ENCODE measurements around the gene CLK1.

CLK1 gene

DNA sequence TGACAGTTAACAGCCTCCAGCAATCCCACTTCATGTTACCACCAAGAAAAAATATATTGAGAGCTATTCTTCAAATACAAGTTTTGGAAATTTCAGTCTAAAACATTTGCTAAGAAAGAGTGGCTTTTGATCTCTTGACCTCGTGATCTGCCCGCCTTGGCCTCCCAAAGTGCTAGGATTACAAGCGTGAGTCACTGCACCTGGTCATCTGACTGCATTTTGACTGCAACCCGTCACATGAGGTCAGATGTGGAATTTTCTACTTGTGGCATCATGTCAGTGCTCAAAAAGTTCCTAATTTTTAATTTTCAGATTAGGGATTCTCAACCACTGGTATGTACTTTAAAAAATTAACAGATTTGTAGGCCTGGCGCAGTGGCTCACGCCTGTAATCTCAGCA, 9.1 kb upstream of the CLK1 start:
- Histone ChIP-seq H3K27me3 (ENCODE audit: control insufficient read depth, insufficient read depth, low read length) (no peaks in the 10 kb centered on the region), H3K4me3 (ENCODE audit: low read length) (no peak overlapping the region), H3K9me3 (ENCODE audit: control insufficient read depth, low read depth, low read length) (no peaks in the 10 kb centered on the region), H3K9ac (ENCODE audit: low read length) (no peak overlapping the region), H3K4me1 (ENCODE audit: control insufficient read depth, low read depth, low read length) (no peaks in the 10 kb centered on the region), H3K27ac (ENCODE audit: low read length) (no peak overlapping the region), H3K36me3 (ENCODE audit: control insufficient read depth, low read depth, low read length) (peaks cover 25% of the 10 kb centered on the region)

DNA sequence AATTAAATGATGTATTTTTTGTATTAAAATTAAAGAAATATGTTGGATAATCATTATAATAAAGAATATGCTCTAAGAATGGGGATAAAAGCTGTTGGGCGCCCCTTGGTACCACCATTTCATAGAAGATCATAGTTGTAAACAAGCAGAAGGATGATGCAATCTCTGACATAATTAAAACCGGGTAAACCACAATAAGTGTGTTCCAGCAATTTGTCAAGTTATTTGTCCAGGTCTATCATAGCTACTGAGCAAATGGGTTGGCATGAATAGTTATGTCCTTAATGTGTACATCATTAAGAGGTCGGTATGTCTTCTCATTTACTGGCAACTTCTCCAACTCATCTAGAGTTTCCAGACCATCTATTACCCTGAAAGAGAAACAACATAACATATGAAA, 6.7 kb upstream of the CLK1 start:
- Histone ChIP-seq H3K27ac (ENCODE audit: low read length) (no peak overlapping the region), H3K4me1 (ENCODE audit: control insufficient read depth, low read depth, low read length) (no peaks in the 10 kb centered on the region), H3K4me3 (ENCODE audit: low read length) (no peak overlapping the region), H3K9ac (ENCODE audit: low read length) (no peak overlapping the region), H3K36me3 (ENCODE audit: control insufficient read depth, low read depth, low read length) (peaks cover 19% of the 10 kb centered on the region), H3K27me3 (ENCODE audit: control insufficient read depth, insufficient read depth, low read length) (no peaks in the 10 kb centered on the region), H3K9me3 (ENCODE audit: control insufficient read depth, low read depth, low read length) (no peaks in the 10 kb centered on the region)

DNA sequence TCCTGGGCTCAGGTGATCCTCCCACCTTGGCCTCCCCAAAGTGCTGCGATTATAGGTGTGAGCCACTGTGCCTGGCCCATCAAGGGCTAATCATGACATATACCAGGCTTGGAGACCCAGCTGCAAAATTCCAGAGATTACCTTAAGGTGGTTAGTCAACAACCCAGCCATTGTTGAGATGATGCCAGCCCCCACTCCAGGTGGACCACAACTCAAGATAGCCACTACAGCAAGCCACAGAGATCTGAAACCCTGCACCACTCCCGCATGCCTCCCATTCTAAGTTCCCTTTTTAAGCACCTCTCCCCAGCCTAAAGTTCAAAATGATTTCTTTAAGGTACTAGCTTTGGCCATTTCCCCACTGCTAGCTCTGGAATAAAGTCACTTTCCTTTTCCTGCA, 4.6 kb upstream of the CLK1 start:
- H3K4me1 ChIP-seq (ENCODE audit: control insufficient read depth, low read depth, low read length), result no peaks in the 10 kb centered on the region
- H3K4me3 ChIP-seq (ENCODE audit: low read length), result no peak overlapping the region
- no peak overlapping the region for H3K27ac ChIP-seq (ENCODE audit: low read length)
- H3K36me3 ChIP-seq (ENCODE audit: control insufficient read depth, low read depth, low read length), result peaks cover 6% of the 10 kb centered on the region
- H3K27me3 ChIP-seq (ENCODE audit: control insufficient read depth, insufficient read depth, low read length), result no peaks in the 10 kb centered on the region
- H3K9me3 ChIP-seq (ENCODE audit: control insufficient read depth, low read depth, low read length), result no peaks in the 10 kb centered on the region
- H3K9ac ChIP-seq (ENCODE audit: low read length), result no peak overlapping the region

DNA sequence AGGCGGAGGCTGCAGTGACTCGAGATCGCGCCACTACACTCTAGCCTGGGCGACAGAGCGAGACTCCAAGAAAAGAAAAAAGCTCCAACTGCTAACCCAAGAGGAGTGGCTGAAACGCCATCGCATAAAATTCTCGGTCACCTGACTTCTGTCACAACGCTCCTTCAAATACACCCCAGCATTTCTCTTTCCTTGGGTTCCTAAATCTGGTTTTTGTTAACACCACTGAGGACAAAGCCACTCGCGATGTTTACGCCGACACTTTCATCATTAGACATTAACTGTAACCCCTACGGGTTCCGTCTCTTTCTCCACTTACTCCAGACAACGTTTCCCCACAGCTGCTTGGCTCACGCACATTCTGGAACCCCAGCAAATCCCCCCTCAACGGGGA, 679 bp downstream of the CLK1 start:
- Histone ChIP-seq H3K27me3 (ENCODE audit: control insufficient read depth, insufficient read depth, low read length) (no peaks in the 10 kb centered on the region), H3K36me3 (ENCODE audit: control insufficient read depth, low read depth, low read length) (peaks cover 28% of the 10 kb centered on the region)

DNA sequence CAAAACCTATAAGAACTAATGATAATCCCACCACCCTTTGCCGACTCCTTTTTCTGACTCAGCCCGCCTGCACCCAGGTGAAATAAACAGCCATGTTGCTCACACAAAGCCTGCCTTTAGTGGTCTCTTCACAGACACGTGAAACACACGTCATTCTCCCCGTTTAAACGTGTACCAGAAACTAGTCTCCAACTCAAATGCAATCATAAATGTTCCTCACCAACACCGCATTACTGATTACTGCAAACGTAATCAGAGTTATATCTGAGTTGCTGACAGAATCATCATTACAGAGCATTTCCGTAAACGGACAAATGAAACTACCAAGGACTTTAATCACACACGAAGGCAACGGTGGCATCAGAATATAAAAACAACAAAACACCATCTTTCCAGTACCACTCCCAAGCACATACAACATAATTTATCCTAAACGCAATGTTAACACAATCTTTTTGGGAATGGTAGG, 1.9 kb downstream of the CLK1 start:
- Histone ChIP-seq H3K27me3 (ENCODE audit: control insufficient read depth, insufficient read depth, low read length) (no peaks in the 10 kb centered on the region), H3K4me3 (ENCODE audit: low read length) (peak overlapping the region; percentile 97), H3K36me3 (ENCODE audit: control insufficient read depth, low read depth, low read length) (peaks cover 40% of the 10 kb centered on the region), H3K27ac (ENCODE audit: low read length) (peak overlapping the region; percentile 29), H3K9ac (ENCODE audit: low read length) (peak overlapping the region; percentile 97), H3K9me3 (ENCODE audit: control insufficient read depth, low read depth, low read length) (no peaks in the 10 kb centered on the region), H3K4me1 (ENCODE audit: control insufficient read depth, low read depth, low read length) (peaks cover 8% of the 10 kb centered on the region)

More for the DNA sequence above, 679 bp downstream of the CLK1 start:
- peak overlapping the region; percentile 97 for H3K4me3 ChIP-seq (ENCODE audit: low read length)
- peaks cover 8% of the 10 kb centered on the region for H3K4me1 ChIP-seq (ENCODE audit: control insufficient read depth, low read depth, low read length)
- no peaks in the 10 kb centered on the region for H3K9me3 ChIP-seq (ENCODE audit: control insufficient read depth, low read depth, low read length)
- H3K27ac ChIP-seq (ENCODE audit: low read length), result peak overlapping the region; percentile 65
- peak overlapping the region; percentile 97 for H3K9ac ChIP-seq (ENCODE audit: low read length)

DNA sequence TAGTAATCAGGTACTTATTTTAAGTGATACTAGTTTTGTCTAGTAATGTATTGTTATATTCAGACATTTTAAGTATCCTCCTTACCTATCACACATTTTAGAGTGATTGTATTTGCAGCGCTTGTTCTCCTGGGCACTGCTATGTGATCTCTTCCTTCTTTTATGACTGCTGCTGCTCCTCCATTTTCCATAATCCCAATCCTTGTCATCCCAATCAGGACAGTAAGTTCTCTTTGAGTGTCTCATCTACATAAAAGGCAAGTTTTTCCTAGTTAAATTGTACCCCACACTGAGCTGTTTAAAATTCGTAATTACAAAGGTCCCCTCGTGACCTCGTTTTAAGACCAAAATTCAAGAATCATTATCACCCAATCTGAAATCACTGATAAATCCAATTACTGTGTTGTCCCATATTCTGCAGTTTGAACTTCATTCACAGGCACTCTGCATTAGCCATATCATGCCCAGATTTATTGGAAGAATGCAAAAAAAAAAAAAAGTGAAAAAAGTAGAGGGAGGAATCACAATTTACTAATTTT, 2.8 kb downstream of the CLK1 start:
- no peaks in the 10 kb centered on the region for H3K27me3 ChIP-seq (ENCODE audit: control insufficient read depth, insufficient read depth, low read length)
- peaks cover 48% of the 10 kb centered on the region for H3K36me3 ChIP-seq (ENCODE audit: control insufficient read depth, low read depth, low read length)
- peak overlapping the region; percentile 97 for H3K9ac ChIP-seq (ENCODE audit: low read length)
- H3K4me3 ChIP-seq (ENCODE audit: low read length), result peak overlapping the region; percentile 97
- H3K9me3 ChIP-seq (ENCODE audit: control insufficient read depth, low read depth, low read length), result no peaks in the 10 kb centered on the region
- H3K4me1 ChIP-seq (ENCODE audit: control insufficient read depth, low read depth, low read length), result peaks cover 8% of the 10 kb centered on the region
- H3K27ac ChIP-seq (ENCODE audit: low read length), result peak overlapping the region; percentile 59

DNA sequence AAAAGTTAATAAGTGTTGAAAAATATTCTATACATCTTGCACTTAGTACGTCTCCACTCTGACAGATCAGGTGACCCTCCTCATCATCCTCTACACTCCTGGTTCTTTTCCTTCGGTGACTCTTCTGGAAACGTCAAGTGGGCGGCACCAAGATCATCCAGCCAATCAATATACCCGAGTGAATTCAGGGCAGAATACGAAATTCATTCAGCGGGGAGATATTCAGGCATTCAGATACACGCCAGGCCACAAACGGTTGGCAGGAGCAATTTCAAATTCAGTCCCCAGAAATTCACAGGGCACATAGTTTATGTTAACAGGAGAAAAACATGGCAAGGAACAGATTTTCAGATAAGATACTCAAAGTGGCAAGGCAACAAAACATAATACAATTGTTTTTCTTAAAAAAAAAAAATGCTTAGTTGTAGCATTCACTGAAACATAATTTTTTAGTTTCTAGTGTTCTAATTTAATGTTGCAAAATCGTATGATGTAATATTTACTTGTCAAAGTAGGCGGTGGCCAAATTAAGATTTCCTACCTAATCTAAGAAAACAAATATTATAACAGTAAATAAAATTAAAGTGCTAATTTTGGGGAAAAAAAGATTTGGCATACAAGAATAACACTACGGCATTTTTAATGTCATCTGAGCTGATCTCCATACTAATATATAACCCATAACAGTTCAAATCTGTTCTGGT, 4.2 kb downstream of the CLK1 start:
- Histone ChIP-seq H3K36me3 (ENCODE audit: control insufficient read depth, low read depth, low read length) (peaks cover 61% of the 10 kb centered on the region), H3K9ac (ENCODE audit: low read length) (no peak overlapping the region), H3K27me3 (ENCODE audit: control insufficient read depth, insufficient read depth, low read length) (no peaks in the 10 kb centered on the region), H3K4me1 (ENCODE audit: control insufficient read depth, low read depth, low read length) (peaks cover 8% of the 10 kb centered on the region), H3K4me3 (ENCODE audit: low read length) (no peak overlapping the region), H3K9me3 (ENCODE audit: control insufficient read depth, low read depth, low read length) (no peaks in the 10 kb centered on the region), H3K27ac (ENCODE audit: low read length) (no peak overlapping the region)

DNA sequence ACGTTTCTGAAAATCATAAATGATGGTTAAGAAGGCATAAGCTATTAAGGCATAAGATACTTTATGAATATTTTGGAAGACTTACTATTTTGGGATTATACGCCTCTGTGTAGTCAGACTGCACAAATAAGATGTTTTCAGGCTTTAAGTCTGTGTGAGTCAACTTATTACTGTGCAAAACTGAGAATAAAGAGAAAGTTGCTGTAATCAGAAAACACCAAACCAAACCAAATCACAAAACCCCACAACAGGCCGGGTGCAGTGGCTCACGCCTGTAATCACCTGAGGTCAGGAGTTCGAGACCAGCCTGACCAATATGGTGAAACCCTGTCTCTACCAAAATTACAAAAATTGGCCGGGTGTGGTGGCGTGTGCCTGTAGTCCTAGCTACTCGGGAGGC, 7.7 kb downstream of the CLK1 start:
- Histone ChIP-seq H3K4me1 (ENCODE audit: control insufficient read depth, low read depth, low read length) (peaks cover 7% of the 10 kb centered on the region), H3K9ac (ENCODE audit: low read length) (no peak overlapping the region), H3K27ac (ENCODE audit: low read length) (no peak overlapping the region), H3K9me3 (ENCODE audit: control insufficient read depth, low read depth, low read length) (no peaks in the 10 kb centered on the region), H3K4me3 (ENCODE audit: low read length) (no peak overlapping the region), H3K36me3 (ENCODE audit: control insufficient read depth, low read depth, low read length) (peaks cover 96% of the 10 kb centered on the region), H3K27me3 (ENCODE audit: control insufficient read depth, insufficient read depth, low read length) (no peaks in the 10 kb centered on the region)

DNA sequence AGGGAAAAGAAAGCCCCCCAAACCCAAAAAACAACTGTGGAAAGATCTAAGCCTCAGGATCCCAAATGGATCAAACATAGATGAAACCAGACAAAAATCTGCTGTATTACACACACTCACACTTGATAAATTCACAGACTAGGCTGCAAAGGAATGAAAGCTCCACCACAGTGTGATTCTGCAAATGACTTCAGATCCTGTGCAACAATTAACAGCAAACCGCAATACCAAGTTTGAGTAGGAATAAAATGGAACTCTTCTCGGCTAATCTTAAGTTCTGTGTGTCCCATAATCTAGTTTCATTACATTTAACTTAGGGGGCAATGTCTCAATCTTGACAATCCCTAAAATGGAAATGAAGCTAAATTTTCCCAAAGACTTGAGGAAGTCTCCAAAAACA, 11.9 kb downstream of the CLK1 start:
- Histone ChIP-seq H3K4me1 (ENCODE audit: control insufficient read depth, low read depth, low read length) (no peaks in the 10 kb centered on the region), H3K9me3 (ENCODE audit: control insufficient read depth, low read depth, low read length) (no peaks in the 10 kb centered on the region), H3K36me3 (ENCODE audit: control insufficient read depth, low read depth, low read length) (peaks cover 65% of the 10 kb centered on the region), H3K27me3 (ENCODE audit: control insufficient read depth, insufficient read depth, low read length) (no peaks in the 10 kb centered on the region), H3K4me3 (ENCODE audit: low read length) (no peak overlapping the region), H3K9ac (ENCODE audit: low read length) (no peak overlapping the region), H3K27ac (ENCODE audit: low read length) (no peak overlapping the region)

DNA sequence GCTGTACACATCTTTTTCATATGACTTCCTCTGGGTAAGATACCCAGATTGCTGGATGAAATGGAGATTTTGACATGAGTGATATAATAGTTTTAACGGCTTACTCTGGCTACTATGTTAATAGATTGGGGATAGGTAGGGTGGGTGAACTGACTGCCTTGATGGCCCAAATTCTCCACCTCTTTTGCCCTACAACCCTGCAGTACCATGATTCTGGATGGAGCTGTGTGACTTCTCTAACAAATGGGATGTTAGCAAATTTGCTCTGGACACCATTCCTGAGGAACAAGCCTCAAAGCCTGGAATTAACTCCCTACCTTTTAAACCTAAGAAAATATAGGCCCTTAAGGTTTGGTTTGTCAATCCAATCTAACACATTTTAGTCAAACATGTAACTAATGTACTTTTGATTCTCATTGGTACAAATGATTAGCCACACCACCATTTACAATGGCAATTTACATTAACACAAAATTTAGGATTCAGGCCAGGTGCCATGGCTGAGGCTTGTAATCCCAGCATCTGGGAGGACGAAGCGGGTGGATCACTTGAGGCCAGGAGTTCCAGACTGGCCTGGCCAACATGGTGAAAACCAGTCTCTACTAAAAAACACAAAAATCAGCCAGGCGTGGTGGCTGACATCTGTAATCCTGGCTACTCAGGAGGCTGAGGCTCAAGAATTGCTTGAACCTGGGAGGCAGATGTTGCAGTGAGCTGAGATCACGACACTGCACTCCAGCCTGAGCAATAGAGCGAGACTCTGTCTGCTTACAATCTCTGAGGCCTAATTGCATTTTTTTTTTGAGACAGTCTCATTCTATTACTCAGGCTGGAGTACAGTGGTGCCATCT, 12.8 kb downstream of the CLK1 start:
- Histone ChIP-seq H3K9me3 (ENCODE audit: control insufficient read depth, low read depth, low read length) (no peaks in the 10 kb centered on the region), H3K4me1 (ENCODE audit: control insufficient read depth, low read depth, low read length) (no peaks in the 10 kb centered on the region), H3K36me3 (ENCODE audit: control insufficient read depth, low read depth, low read length) (peaks cover 55% of the 10 kb centered on the region), H3K9ac (ENCODE audit: low read length) (no peak overlapping the region), H3K4me3 (ENCODE audit: low read length) (no peak overlapping the region), H3K27ac (ENCODE audit: low read length) (no peak overlapping the region), H3K27me3 (ENCODE audit: control insufficient read depth, insufficient read depth, low read length) (no peaks in the 10 kb centered on the region)

DNA sequence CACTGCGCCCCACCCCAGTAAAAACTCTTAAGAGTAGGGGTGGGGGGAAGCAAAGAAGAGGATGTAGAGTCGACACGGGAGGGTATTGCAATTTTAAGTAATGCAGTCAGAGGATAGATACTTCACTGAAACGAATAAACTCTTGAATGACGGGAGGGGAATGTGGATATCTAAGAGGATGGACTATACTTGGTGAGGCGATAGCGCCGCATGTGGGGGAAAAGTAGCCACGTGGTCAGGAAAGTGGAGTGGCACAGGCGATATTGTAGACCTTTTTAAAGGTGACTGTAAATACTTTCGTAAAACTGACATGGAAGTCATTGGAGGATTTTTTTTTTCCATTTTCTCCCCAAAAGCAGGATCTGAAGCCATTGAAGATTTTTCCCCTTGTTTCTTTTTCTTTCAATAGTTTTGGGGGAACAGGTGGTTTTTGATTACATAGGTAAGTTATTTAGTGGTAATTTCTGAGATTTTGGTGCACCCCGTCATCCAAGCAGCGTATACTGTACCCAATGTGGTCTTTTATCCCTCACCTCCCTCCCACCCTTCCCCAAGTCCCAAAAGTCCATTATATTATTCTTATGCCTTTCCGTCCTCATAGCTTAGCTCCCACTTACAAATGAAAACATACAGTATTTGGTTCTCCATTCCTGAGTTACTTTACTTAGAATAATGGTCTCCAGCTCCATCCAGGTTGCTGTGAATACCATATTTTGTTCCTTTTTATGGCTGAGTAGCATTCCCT, 13.8 kb downstream of the CLK1 start:
- H3K4me1 ChIP-seq (ENCODE audit: control insufficient read depth, low read depth, low read length), result no peaks in the 10 kb centered on the region
- H3K27me3 ChIP-seq (ENCODE audit: control insufficient read depth, insufficient read depth, low read length), result no peaks in the 10 kb centered on the region
- H3K4me3 ChIP-seq (ENCODE audit: low read length), result no peak overlapping the region
- no peak overlapping the region for H3K27ac ChIP-seq (ENCODE audit: low read length)
- H3K9me3 ChIP-seq (ENCODE audit: control insufficient read depth, low read depth, low read length), result no peaks in the 10 kb centered on the region
- peaks cover 47% of the 10 kb centered on the region for H3K36me3 ChIP-seq (ENCODE audit: control insufficient read depth, low read depth, low read length)
- no peak overlapping the region for H3K9ac ChIP-seq (ENCODE audit: low read length)

Measured in iPS-18a (cell line).